ENCODE data around the gene DBP.
"Not testable (repeated sequence)": the region's sequence is repeated elsewhere in the genome, so short reads cannot be mapped to it uniquely, and the experiment has no call there.

Gene DBP

GRCh38 chr19:48658483-48658882 is 21.3 kb upstream of the DBP start:
- H3K36me3 ChIP-seq (ENCODE audit: insufficient read depth, low read length), result no peaks in the 10 kb centered on the region
- H3F3A ChIP-seq (ENCODE audit: low read depth), result no peaks in the 10 kb centered on the region
- no peak overlapping the region for H3K9ac ChIP-seq (ENCODE audit: low read depth, low read length, poor library complexity, severe bottlenecking)
- H3K9me2 ChIP-seq (replicated peaks; ENCODE audit: low read depth, low read length), result no peaks in the 10 kb centered on the region
- H3K4me3 ChIP-seq (ENCODE audit: low read length, poor library complexity, severe bottlenecking), result no peak overlapping the region
- H3K9me3 ChIP-seq (ENCODE audit: insufficient read depth, low read depth, low read length), result no peaks in the 10 kb centered on the region
- H4K20me1 ChIP-seq (ENCODE audit: insufficient read depth, low read length, poor library complexity, severe bottlenecking), result no peaks in the 10 kb centered on the region
- H3K4me2 ChIP-seq (ENCODE audit: low read depth, low read length, poor library complexity, severe bottlenecking), result no peak overlapping the region
- no peaks in the 10 kb centered on the region for H3K79me2 ChIP-seq (ENCODE audit: insufficient read depth, low read length)
- no peak overlapping the region for H2AFZ ChIP-seq (ENCODE audit: low read length)
- TF ChIP-seq EZH2phosphoT487 (IDR thresholded peaks at IDR 0.05; ENCODE audit: borderline replicate concordance), result no peak
- no peak for TF ChIP-seq CTCF (conservative IDR thresholded peaks at IDR 0.05; ENCODE audit: low read length)
- H3K4me1 ChIP-seq (ENCODE audit: insufficient read depth, low read length, poor library complexity, severe bottlenecking), result peaks cover 8% of the 10 kb centered on the region
- H3K27me3 ChIP-seq (ENCODE audit: insufficient read depth, low read length, poor library complexity, severe bottlenecking), result no peaks in the 10 kb centered on the region

GRCh38 chr19:48657828-48658227 is 20.6 kb upstream of the DBP start:
- not testable (repeated sequence) for H3K36me3 ChIP-seq (ENCODE audit: insufficient read depth, low read length); H3K4me3 ChIP-seq (ENCODE audit: low read length, poor library complexity, severe bottlenecking); H3F3A ChIP-seq (ENCODE audit: low read depth); H3K9me2 ChIP-seq (replicated peaks; ENCODE audit: low read depth, low read length); H2AFZ ChIP-seq (ENCODE audit: low read length); H3K9me3 ChIP-seq (ENCODE audit: insufficient read depth, low read depth, low read length); H3K79me2 ChIP-seq (ENCODE audit: insufficient read depth, low read length); H4K20me1 ChIP-seq (ENCODE audit: insufficient read depth, low read length, poor library complexity, severe bottlenecking); H3K27me3 ChIP-seq (ENCODE audit: insufficient read depth, low read length, poor library complexity, severe bottlenecking); H3K9ac ChIP-seq (ENCODE audit: low read depth, low read length, poor library complexity, severe bottlenecking); H3K4me1 ChIP-seq (ENCODE audit: insufficient read depth, low read length, poor library complexity, severe bottlenecking); H3K4me2 ChIP-seq (ENCODE audit: low read depth, low read length, poor library complexity, severe bottlenecking)

- no peak overlapping the region for H3K4me2 ChIP-seq (ENCODE audit: low read depth, low read length, poor library complexity, severe bottlenecking)
- H3K9me2 ChIP-seq (replicated peaks; ENCODE audit: low read depth, low read length), result no peaks in the 10 kb centered on the region
- H3K27me3 ChIP-seq (ENCODE audit: insufficient read depth, low read length, poor library complexity, severe bottlenecking), result no peaks in the 10 kb centered on the region
- peaks cover 8% of the 10 kb centered on the region for H3K4me1 ChIP-seq (ENCODE audit: insufficient read depth, low read length, poor library complexity, severe bottlenecking)
- no peaks in the 10 kb centered on the region for H3K79me2 ChIP-seq (ENCODE audit: insufficient read depth, low read length)
- no peak overlapping the region for H3K4me3 ChIP-seq (ENCODE audit: low read length, poor library complexity, severe bottlenecking)
- H4K20me1 ChIP-seq (ENCODE audit: insufficient read depth, low read length, poor library complexity, severe bottlenecking), result no peaks in the 10 kb centered on the region
- no peak overlapping the region for H2AFZ ChIP-seq (ENCODE audit: low read length)
- TF ChIP-seq EZH2phosphoT487 (IDR thresholded peaks at IDR 0.05; ENCODE audit: borderline replicate concordance) (no peak), CTCF (conservative IDR thresholded peaks at IDR 0.05; ENCODE audit: low read length) (no peak)
- H3K9me3 ChIP-seq (ENCODE audit: insufficient read depth, low read depth, low read length), result no peaks in the 10 kb centered on the region
- no peaks in the 10 kb centered on the region for H3K36me3 ChIP-seq (ENCODE audit: insufficient read depth, low read length)
- no peaks in the 10 kb centered on the region for H3F3A ChIP-seq (ENCODE audit: low read depth)
- no peak overlapping the region for H3K9ac ChIP-seq (ENCODE audit: low read depth, low read length, poor library complexity, severe bottlenecking)
Observed at GRCh38 chr19:48656840-48657474, 19.8 kb upstream of the DBP start.

Data from Loucy (cell line).